Measurements from ENCODE around the gene NID1.
"Not testable (repeated sequence)": the region's sequence is repeated elsewhere in the genome, so short reads cannot be mapped to it uniquely, and the experiment has no call there.

NID1 gene

DNA sequence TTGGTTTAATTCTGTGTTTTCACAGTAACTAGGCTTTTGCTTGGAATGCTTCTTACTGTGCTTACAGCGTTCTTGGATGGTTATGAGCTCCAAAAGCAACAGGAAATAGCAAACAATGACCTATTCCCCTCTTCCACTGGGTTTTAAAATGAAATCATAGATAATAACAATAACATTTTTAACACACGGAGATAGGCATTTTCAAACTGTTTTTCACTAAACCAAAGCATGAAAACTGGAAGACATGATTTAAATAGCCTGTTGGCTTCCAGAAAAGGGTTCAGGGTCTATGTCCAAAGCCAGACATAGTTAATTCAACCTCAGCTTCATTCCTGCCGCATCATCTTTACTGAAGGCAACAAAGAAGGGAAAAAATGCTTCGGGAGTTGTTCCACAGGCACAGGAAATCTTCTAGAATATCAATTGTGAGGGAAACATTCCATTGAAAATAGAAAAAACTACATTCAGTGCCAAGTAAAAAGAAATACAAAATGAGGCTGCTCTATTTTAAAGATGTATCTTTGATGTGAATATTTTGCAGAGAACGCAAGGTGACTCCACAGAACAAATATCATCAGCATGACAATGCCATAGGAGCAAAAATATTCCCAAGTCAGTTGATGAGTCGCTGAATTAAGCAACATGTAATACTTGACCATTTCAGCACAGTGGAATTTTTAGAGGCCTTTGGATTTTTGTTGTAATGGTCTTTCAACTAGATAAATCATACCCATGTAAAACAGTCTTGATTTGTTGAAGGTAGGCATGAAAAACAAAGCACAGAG, 80.7 kb downstream of the NID1 start:
- H3K4me3 ChIP-seq, result no peak overlapping the region
- peak overlapping the region in 8 of 21 experiments; percentile 13 to 80 (median 52) for H3K27ac ChIP-seq

DNA sequence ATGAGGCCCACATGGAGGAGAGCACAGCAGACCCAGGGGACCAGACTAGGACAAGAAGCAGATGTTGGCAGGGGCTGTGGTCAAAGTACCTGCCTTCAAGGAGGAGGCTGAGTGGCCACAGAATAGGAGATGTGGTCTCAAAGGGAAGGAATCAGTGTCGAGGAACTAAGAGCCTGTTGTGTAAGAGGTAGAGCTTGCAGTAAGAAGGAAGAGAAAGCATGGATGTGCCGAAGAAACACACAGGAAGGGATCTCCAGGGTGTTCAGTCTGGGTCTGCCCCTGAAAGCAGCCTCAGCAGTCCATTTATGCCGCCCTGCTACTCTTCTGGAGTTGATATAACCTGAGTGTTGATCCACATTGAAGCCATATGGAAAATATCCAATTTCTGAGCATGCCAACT, 83.9 kb downstream of the NID1 start:
- H3K27ac ChIP-seq, result no peak overlapping the region
- no peak overlapping the region for H3K4me3 ChIP-seq

DNA sequence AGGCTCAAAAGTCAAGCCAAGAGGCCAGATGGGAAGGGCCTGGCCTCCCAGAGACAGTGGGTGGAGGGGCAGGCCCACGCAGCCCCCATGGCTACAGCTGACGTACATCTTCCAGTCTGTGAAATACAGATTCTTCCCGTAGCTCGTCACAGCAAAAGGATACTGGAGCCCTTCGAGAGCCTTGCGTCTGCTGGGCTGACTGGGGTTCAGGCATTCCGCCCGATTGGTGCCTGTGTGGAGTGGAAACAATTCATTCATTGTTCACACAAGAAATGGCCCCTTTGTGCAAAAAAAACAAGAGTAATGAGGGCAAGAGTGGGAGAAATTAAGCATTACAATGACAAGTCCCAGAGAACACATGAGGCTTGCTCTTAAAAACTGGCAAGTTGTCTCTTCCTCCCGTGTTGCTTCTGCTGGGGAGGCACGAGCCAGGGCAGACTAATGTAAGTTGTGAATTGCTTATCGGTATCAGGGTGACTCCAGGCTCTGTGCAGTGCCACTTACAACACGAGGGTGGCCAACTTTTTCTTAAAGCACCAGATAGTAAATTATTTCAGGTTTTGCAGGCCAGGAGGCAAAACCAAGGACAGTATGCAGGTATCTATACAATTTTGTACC, 85.1 kb downstream of the NID1 start:
- no peak overlapping the region for H3K27ac ChIP-seq
- H3K4me3 ChIP-seq, result no peak overlapping the region

DNA sequence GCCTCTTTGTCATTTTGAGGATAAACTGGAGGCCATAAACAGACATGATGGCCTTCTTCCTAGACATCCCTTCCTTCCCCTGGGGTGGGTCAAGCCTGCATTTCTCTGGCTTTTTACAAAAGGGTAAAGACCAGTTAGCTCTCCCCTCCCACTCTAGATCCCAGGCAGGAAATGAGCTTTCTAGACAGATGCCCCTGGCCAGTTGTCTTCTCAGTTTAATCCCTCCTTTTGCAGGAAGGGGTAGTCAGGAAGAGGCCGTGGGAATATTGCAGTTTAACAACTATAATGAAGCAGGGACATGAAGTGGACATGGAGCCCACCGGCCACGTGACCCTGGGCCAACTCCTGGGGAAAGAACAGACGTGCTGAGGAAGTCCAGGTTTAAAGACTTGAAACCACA, 85.7 kb downstream of the NID1 start:
- H3K27ac ChIP-seq, result no peak overlapping the region
- no peak overlapping the region for H3K4me3 ChIP-seq

DNA sequence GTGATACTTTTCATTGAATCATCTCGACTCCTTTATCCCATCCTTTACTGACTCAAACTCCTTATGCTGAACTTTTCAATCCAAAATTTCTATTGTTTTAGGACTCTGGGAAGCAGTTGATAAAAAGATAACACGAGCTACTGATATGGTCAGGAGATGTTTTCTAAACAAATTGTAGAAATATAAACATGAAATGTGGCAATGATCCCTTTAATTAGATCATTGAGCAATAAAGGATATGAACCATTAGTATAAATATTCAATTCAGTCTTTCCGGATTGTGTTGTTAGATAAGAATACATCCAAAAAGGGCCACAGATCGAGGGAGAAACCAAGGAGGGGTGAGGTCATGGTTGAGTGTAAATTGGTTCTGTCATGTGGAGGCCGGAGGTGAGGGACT, 88.4 kb downstream of the NID1 start:
- H3K27ac ChIP-seq, result no peak overlapping the region

DNA sequence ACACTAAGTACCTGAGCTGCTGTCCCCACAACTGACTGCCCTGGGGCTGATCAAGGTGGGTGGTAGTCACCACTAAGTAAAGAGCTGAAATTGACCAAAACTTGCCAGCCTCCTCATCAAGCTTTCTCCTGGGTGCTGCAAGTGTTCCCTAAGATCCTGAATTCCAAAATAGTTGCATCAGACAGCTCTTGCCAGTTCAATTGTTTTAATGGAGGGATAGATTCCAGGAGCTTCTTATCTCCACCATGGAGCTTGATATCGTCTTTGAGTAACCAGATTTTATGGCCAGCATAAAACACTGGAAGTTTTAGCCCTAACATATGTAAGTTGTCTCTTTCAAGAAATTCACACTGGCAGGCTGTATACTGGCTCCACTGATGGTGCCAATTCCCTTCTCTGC, 90.3 kb downstream of the NID1 start:
- H3K4me3 ChIP-seq, result no peak overlapping the region
- H3K27ac ChIP-seq, result no peak overlapping the region

More for the DNA sequence above, 88.4 kb downstream of the NID1 start:
- no peak overlapping the region for H3K4me3 ChIP-seq

DNA sequence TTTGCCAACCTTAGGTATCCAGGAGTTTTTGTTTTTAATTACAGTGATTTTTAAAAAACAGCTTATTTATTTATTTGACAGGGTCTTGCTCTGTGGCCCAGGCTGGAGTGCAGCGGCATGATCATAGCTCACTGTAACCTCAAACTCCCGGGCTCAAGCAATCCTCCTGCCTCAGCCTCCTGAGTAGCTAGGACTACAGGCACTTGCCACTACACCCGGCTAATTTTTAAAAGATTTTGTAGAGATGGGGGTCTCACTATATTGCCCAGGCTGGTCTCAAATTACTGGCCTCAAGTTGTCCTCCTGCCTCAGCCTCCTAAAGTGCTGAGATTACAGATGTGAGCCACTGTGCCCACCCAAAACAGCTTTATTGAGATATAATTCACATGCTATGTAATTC, 92.2 kb downstream of the NID1 start:
- H3K27ac ChIP-seq, result peak overlapping the region in 20 of 21 experiments; percentile 78 to 98 (median 88)
- not testable (repeated sequence) for H3K4me3 ChIP-seq

DNA sequence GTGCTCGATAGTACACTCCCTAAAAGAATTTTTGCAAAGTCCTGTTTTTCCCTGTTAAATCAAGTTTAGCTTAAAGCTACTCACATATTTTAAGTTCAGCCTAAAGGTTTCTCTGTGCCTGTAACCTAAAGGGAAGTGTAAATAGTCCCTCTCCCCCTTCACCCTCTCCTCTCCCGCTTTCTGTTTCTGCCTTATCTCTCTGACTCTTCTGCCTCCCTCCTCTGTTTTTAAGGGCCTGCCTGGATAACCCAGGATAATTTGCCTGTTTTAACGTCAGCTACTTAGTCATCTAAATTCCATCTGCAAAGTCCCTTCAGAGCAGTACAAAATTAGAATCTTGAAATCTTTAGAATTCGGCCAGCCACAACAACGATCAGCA, 92.6 kb downstream of the NID1 start:
- H3K4me3 ChIP-seq, result peak overlapping the region in 5 of 7 experiments; percentile 7 to 29 (median 16)

DNA sequence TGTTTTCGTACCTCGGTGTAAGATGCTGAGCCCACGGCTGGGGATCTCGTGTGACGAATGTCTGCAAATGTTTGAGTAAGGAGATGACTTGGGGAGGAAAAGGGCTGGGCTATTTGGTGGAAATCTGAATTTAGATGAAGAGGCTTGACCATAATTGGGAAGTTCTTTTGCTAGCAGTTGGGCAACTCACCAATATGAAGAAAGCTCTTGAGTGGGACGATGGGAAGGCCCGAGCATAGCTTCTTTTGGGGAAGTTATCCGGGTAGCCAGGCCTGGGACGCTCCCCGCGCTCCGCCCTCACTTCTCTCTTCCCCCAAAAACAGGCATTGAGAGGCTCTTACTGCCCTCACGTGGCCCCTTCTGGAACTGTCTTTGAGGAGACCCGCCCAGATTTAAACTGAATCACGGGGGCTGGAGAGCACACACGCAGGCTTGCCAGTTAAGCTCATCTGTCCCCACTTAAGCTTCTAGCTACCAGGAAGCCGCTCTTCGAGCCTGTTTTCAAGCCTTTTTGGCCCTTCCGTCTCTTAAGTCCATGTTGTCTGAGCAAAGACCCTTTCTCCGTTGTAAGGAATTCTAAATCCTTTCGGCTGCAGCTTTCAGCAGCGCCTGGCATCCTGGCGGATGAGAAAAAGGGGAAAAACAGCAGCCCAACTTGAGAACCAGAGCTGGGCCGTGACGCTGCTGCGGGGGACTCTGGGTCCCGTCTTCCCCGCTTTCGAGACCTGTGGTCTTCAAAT, 93.1 kb downstream of the NID1 start:
- Histone ChIP-seq H3K27ac (peak overlapping the region; percentile 7 to 98 (median 87)), H3K4me3 (peak overlapping the region; percentile 7 to 29 (median 16))

More for the DNA sequence above, 92.6 kb downstream of the NID1 start:
- peak overlapping the region; percentile 7 to 98 (median 87) for H3K27ac ChIP-seq

DNA sequence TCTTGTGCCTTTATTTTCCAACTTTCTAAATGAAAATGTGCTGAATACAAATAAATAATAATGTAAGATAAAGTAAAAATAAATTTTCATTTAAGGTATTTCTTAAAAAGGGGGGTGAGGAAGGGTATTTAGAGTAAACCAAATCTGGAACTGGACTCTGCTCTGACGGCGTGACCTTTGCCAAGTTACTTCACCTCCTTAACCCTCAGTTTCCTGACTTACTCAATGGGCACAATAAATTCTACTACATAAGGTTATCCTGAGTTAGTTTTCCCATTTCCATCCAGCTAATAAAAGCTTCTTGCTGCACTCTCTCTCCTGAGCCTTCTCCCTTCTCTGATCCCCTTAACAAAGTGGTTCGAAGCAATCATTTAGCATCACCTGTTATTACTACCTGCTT, 93.9 kb downstream of the NID1 start:
- peak overlapping the region in 2 of 7 experiments; percentile 7 to 29 for H3K4me3 ChIP-seq
- H3K27ac ChIP-seq, result peak overlapping the region in 17 of 21 experiments; percentile 1 to 98 (median 87)

DNA sequence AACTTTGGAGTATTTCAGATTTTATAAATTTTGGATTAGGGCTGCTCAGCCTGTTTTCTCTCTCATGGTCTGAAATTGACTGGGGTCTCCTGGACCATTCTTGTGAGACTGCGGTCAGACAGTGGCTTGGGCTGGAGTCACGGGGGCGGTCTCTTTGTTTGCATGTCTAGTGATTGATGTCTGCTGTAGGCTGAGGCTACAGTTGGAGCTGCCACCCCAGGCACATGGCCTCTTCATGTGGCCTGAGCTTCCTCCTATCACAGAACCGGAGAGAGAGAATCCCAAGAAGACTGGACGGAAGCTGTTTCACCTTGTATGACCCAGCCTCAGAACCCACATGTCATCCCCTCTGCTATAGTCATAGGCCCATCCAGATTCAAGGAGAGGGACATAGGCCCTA, 96.1 kb downstream of the NID1 start:
- Histone ChIP-seq H3K27ac (no peak overlapping the region), H3K4me3 (no peak overlapping the region)

DNA sequence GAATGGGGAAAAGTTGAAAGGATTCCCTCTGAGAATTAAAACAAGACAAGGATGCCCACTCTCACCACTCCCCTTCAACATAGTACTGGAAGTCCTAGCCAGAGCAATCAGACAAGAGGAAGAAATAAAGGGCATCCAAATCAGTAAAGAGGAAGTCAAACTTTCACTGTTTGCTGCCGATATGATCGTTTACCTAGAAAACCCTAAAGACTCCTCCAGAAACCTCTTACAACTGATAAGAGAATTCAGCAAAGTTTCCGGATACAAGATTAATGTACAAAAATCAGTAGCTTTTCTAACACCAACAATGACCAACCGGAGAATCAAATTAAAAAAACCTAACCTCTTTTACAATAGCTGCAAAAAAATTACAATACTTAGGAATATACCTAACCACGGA, 98.8 kb downstream of the NID1 start:
- H3K27ac ChIP-seq, H3K4me3 ChIP-seq: not testable (repeated sequence)

DNA sequence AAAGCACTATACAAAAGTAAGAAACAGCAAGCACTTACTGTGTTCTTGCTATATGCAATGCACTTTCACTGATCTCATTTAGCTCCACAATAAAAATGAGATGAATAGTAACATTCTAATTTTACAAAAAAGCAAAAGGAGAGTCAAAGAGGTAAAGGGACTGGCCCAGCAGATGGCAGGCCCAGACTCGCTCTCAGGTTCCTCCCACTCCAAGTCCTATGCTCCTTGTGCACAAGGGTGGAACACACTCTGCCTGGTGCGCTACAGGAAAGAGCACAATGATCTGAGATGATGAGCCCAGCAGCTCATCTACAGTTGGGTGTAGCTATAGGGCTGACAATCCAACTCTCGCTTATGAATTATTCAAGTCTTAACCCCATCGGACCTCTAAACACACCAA, 104.1 kb downstream of the NID1 start:
- Histone ChIP-seq H3K27ac (no peak overlapping the region), H3K4me3 (no peak overlapping the region)

DNA sequence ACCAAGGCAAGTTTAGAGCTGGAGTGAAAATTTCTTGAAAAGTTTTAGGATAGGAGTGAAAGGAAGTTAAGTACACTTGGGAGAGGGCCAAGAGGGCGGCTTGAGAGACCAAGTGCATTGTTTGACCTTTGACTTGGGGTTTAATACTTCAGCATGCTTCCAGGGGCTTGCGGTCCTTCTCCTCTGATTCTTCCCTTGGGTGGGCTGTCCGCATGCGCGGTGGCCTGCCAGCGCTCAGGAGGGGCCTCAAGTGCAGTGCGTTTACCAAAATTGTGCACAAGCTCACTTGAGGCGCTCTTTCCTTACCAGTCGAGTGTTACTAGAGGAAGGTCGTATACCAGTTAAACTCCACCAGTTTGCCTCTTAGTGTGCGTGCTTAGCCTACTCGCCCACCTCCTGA, 106.9 kb downstream of the NID1 start:
- H3K4me3 ChIP-seq, result no peak overlapping the region
- no peak overlapping the region for H3K27ac ChIP-seq

DNA sequence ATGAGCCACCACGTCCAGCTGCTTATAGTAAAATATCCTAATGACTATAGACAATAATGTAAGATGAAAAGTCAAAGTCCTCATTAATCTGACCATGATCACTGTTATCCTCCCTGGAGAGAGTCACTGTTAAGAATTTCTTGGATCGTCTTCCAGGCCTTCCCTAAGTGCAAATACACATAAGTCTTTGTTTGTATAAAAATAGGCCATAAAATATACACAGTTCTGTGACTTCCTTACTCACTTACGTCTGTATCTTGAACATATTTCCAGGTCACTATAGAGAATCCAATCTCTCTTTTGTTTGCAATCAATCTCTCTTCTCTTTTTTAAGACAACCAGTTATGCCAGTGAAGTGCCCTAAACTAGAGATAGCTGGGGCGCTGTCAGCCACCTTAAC, 109.1 kb downstream of the NID1 start:
- H3K27ac ChIP-seq, result no peak overlapping the region

DNA sequence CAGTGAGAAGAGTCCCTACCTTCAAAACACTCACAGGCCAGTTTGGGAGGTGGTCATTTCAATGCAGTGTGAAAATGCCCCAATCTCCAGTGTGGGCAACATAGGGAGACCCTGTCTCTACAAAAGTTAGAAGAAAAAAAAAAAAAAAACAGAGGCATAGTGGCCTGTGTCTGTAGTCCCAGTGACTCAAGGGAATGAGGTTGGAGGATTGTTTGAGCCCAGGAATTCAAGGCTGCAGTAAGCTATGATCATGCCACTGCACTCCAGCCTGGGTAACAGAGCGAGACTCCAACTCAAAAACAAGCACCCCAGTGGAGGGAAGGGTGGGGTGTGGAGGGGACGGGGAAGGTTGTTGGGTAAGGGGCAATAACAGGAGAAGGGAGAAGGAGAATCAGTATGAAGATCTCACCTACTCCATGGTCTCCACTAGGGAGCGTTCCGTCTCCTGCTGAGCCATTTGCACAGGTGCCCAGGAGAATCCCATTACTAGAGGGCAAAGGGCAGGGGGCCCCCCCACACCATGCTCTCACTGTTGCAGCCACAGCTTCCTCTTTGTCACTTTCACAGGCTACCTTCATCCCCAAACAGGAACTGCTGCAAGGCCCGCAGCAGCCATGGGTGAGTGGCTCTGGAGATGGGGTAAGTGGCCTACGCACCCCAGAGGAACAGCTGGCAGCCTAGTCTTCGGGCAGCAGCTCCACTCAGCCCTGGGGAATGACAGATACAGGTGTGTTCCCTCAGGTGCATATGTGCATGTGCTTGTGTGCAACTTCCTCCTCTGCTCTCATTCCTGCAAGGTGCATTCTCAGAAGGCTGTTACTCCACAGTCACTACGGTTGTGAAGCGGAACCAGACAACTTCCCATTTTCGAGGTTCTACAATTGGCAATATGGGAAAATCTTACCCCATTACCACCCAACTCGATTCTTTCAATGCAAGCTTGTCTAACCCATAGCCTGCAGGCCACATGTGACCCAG, 110.3 kb downstream of the NID1 start:
- Histone ChIP-seq H3K27ac (peak overlapping the region in 10 of 21 experiments; percentile 2 to 65 (median 45)), H3K4me3 (no peak overlapping the region)

More for the DNA sequence above, 109.1 kb downstream of the NID1 start:
- H3K4me3 ChIP-seq, result no peak overlapping the region

DNA sequence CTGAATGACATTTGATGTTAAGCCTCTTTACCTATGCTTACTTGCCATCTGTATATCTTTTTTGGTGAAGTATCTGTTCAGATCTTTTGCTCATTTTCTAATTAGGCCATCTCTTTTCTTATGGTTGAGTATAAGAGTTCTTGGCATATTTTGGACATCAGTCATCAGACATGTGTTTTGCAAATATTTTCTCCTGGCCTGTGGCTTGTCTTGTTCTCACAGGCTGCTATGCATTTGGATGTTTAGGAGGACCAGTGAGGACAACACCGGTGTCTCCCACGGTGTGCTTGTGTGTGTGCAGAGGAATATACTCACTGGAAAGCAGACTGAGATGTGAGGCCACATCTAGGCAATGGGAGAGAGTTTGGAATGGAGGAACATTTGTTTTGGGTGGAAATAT, 111.1 kb downstream of the NID1 start:
- H3K27ac ChIP-seq, result peak overlapping the region in 9 of 21 experiments; percentile 17 to 65 (median 48)
- no peak overlapping the region for H3K4me3 ChIP-seq

DNA sequence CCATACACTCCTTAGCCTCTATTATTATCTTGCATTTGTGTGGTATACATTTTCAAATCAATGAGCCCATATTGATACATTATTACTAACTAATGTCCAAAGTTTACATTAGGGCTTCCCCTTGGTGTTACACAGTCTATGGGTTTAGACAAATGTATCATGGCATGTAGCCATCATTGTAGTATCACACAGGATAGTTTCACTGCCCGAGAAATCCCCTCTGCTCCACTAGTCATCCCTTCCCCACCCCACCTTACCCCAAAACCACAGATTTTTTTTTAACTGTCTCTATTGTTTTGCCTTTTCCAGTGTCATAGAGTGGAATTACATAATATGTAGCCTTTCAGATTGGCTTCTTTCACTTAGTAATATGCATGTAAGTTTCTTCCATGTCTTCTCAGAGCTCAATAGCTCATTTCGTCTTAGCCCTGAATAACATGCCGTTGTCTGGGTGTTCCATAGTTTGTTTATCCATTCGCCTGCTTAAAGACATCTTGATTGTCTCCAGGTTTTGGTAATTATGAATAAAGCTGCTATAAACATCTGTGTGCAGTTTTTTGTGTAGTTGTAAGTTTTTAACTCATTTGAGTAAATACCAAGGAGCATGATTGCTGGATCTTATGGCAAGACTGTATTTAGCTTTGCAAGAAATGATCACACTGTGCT, 111.8 kb downstream of the NID1 start:
- Histone ChIP-seq H3K27ac (peak overlapping the region in 3 of 21 experiments; percentile 21 to 63 (median 48)), H3K4me3 (no peak overlapping the region)

DNA sequence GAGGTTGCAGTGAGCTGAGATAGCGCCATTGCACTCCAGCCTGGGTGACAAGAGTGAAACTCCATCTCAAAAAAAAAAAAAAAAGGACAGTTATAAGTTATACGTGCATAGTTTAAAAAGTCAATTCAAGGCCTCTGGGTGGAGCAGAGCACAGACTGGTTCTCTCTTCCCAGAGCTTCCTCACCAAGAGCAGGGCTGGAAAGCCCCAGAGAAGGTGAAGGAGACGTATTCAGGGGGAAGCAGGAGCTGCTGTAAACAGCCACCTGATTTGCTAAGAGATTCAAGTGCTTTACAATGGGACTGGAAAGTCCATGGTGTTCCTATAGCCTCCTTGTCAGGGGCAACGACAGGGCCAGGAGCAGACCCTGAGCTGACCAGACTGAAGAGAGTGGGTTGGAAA, 113.2 kb downstream of the NID1 start:
- Histone ChIP-seq H3K27ac (no peak overlapping the region), H3K4me3 (no peak overlapping the region)
